AG09319 (cell line): ENCODE measurements around the gene EPHB1.

Experiments
- DNase-seq: peaks from one replicate; pipeline ENCODE4 v3.0.0-alpha.2; 2010; ENCODE audit warnings: low read depth; ENCODE audit errors: extremely low read depth
- CTCF ChIP-seq: IDR thresholded peaks from 2 replicates; pipeline ENCODE4 v1.5.1; 2011; ENCODE audit warnings: low read depth, mild to moderate bottlenecking, inconsistent platforms, low read length, moderate library complexity

Gene EPHB1

GRCh38 chr3:134794323-134794722, 737 bp upstream of the EPHB1 start:
- DNase-seq = no peak
- no peak for TF ChIP-seq CTCF

- TF ChIP-seq CTCF = peak; percentile 4
- no peak for DNase-seq
Measured at GRCh38 chr3:134795746-134796280, 753 bp downstream of the EPHB1 start.

GRCh38 chr3:134796281-134797056, 1.4 kb downstream of the EPHB1 start:
- no peak for DNase-seq
- no peak for TF ChIP-seq CTCF

- no peak for DNase-seq
- TF ChIP-seq CTCF = no peak
Measured at GRCh38 chr3:134797057-134797740, 2.1 kb downstream of the EPHB1 start.

- no peak for TF ChIP-seq CTCF
- DNase-seq = no peak
Measured at GRCh38 chr3:134797741-134798451, 2.8 kb downstream of the EPHB1 start.

- no peak for DNase-seq
- TF ChIP-seq CTCF = no peak
Measured at GRCh38 chr3:134798681-134799311, 3.7 kb downstream of the EPHB1 start.
